ENCODE measurements around the gene NUP205.

NUP205 gene
- total RNA-seq: 76.5 to 137 (median 113) reads per million in 18 experiments

DNA sequence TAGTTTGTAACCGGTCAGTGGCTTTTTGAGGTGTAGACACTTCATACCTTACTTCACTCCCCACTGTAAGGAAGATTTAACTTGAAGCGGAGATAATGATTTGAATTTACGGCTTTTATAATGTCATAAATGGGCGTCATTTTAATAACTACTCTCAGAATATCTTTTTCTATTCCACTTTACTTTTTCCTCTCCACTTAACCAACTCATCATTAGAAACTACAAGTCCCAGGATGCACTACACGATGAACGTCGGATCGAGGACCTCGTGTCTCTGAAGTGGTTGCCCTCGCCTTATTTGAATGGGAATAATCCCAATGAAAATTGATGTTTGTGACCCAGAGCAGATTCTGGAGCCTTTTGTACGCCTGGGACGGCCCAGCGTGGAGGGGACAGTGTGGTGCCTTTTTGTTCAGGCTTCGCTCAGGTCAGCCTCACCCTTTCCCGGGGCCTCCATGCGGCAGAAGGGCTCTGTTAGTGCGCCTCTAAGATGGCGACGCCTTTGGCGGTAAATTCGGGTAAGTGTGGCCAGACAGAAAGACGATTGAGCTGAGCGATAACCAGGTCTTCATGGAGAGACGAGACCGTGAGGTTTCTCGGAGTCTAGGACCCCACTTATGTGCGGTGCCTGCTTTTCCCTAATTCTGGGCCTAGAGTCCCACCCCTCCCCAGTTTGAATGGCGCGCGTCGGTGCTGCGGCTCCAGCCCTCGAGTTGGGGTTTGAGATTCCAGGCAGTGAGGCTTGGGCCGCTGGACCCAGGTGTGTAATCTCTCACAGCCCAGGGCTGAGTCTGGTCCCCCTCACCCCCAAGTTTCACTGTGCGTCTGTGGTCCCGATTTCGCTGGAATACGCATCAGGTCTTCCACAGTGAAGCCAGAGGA is at the start of gene NUP205:
NUP205 (plus strand) TSS at position 463 of the 882 bp plus-strand sequence; CDS start at position 491, 28 bp downstream.
- peak; percentile 77 to 80 for DNase-seq

DNA sequence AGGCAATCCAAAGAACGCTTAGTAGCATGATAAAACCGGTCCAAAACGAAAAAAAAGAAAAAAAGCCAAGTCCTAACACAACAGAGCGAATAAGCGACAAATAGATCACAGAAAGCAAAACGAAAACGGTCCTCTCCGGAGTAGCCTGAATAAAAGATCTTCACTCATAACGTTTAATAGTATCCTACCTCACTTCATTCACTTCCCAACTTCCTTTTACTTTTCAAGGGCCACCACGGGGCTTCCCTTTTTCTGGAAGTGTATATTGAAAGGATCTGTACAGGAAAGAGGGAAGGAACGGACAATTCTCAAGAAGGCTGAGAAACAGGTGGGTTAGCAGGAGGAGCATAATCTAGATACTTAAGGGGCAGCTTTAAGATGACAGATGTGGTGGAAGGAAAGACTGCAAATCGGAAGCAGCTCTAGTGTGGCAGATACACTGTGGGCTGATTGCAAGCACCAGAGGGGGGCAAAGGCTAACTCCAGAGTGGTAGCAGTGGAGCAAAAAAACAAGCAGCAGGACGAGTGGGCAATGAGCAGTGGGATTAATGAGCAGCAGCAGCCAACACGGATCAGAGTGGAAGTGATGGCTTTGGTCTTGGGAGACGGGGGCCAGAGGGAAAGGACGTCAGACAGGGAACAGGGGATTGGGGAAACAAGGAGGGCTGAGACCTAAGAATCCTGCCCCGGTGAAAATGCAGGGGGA is 48.7 kb upstream of the NUP205 start:
- peak in 1 of 2 donors; percentile 14 for DNase-seq

GRCh38 chr7:135509589-135509838 is 48.2 kb upstream of the NUP205 start:
- DNase-seq: peak in 1 of 2 donors; percentile 20

- peak; percentile 97 to 98 for DNase-seq
These were observed 47.7 kb upstream of the NUP205 start, which contains the start of gene CNOT4 for GRCh38 chr7:135509839-135510591. TSS of gene CNOT4 (minus strand) at chr7:135510102. CDS start at chr7:135438331, 71,771 bp downstream.

DNA sequence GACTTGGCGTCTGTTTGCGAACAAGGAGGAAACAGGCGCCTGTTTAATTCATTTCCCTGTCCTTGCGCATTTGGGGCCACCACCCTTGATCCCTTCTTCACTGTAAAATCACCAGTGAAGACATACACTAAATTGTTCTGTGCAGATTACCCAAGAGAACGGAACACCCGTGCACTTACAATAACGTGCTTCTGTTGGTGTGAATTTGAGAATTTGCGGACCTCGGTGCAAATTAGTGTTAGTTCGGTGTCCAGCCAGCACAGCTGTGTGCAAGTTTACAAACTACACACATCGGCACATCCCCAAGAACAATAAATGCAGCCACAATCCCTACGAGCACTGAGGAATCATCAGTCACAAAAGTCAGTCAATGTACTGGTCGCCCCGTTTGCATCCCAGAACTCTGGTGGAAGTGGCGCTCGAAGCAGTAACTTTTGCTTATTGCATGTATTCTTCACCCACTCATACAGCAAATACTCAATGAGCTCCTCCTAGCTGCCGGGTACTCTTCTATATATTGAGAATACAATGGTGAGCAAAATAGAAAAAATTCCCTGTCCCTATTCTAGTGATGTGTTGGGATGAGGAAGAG is 47.0 kb upstream of the NUP205 start:
- peak in 1 of 2 donors; percentile 43 for DNase-seq

DNA sequence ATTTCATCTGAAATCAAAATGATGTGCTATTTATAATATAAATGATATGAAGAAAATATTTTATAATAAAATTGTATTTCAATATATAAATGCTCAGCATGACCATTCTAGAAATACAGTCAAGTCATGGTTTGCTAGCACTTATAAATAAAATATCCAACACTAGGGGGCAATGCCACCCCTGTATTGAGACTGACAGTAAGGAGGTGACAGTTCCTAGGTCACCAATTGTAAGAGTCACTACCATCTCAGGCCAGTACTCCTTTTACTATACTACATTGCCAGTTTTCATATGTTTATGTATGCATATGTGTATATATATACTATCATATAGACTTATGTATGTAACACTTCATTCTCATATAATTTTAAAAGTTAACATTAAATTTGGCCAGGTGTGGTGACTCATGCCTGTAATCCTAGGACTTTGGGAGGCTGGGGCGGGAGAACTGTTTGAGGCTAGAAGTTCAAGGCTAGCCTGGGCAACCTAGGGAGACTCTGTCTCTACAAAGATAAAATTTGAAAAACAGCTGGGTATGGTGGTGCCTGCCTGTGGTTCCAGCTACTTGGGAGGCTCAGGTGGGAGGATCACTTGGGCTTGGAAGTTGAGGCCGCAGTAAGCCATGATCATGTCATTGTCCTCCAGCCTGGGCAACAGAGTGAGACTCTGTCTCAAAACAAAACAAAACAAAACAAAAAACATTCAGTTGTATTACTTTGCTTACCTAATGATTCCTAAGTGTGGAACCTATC is 45.4 kb upstream of the NUP205 start:
- DNase-seq: peak; percentile 80 to 93

DNA sequence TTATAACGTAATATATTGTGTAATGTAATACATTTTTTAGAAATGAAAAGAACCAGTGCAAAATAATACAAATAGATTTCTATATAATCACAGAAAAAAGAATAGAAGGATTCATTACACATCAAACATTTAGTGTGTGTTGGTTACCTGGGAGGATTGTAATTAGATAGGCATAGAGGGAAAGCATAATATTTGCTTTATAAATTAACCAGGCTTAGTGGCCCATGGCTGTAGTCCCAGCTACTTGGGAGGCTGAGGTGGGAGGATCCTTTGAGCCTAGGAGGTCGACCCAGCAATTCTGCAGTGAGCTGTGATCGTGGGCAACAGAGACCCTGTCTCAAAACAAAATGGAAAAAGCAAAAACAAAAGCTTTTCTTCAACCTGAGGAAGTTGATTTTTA is 42.9 kb upstream of the NUP205 start:
- no peak for DNase-seq

- no peak for DNase-seq
These were observed 40.7 kb upstream of the NUP205 start for GRCh38 chr7:135517060-135517459.

DNA sequence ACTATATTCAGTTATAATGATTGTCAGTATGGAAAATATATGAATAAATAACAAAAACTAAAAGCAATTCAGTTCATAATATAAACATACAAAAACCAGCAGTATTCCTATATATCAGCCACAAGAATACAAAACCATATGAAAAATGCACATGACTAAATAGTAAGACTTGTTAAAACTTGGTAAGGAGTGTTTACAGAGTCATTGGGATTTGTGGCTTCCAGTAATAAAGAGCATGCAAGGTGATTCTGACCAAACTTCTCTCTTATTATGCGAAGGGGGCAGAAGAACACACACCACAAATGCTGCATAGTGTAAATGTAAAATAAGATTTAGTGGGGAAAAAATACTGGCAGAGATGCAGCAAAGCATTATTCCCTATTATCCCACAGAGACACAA is 39.0 kb upstream of the NUP205 start:
- DNase-seq: no peak

DNA sequence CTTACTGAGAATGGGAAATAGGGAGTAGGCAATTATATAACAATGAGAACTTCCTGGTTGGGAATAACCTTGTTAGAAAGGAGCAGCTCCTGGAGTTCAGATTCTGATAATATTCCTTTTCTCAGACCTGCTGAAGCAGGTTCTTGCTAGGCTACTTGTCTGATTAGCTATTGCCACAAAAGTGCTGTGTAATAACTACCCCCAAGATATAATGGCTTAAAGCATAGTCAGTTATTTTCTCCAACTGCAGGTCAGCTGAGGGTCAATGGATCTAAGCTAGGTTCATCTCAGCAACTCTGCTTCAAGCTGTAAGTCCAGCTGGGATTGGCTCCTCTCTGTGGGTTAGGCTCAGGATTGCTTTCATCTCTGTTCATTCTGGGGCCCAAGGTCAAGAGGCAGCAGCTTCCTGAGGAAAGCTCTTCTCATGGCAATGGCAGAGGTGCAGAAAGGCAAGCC is 38.5 kb upstream of the NUP205 start:
- no peak for DNase-seq

- DNase-seq: no peak
These were observed 37.8 kb upstream of the NUP205 start for GRCh38 chr7:135519871-135520270.

DNA sequence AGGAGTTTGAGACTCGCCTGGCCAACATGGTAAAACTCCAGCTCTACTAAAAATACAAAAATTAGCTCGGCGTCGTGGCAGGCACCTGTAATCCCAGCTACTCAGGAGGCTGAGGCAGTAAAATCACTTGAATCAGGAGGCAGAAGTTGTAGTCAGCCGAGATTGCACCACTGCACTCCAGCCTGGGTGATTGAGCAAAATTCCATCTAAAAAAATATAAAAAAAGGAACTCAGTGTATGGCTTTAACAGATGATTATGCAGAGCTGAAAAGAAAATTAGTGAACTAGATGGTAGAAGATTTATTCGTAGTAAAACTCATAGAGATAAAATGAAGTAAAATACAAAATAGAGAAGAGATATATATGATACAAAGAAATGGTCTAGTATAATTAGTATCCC is 35.2 kb upstream of the NUP205 start:
- DNase-seq: peak in 1 of 2 donors; percentile 56

- DNase-seq: no peak
These were observed 34.6 kb upstream of the NUP205 start for GRCh38 chr7:135523146-135523545.

GRCh38 chr7:135525426-135525825 is 32.3 kb upstream of the NUP205 start:
- DNase-seq: no peak

GRCh38 chr7:135527025-135527424 is 30.7 kb upstream of the NUP205 start:
- no peak for DNase-seq

- peak; percentile 2 to 32 for DNase-seq
These were observed 21.6 kb upstream of the NUP205 start for GRCh38 chr7:135536150-135536549.

GRCh38 chr7:135537453-135537852 is 20.3 kb upstream of the NUP205 start:
- no peak for DNase-seq

- DNase-seq: peak; percentile 14 to 54
These were observed 19.8 kb upstream of the NUP205 start for GRCh38 chr7:135537905-135538304.

DNA sequence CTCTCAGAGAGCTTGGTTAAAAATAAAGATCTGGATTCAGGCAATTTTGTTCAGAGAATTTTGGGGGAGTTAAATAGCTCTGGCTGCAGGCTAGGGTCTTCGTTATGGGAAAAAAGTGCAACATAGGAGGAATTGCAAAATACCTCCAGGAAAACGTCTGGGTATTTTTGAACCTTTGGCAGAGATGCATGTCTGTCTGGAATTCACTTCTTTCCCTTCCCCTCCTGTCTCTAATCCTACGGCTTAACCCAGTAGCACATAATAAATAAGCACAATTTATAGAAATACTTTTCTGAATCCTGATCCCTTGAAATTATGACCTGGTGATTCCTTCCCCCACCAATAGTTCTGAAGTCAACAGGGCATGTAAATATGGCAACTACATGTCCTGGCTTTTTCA is 19.3 kb upstream of the NUP205 start:
- no peak for DNase-seq

DNA sequence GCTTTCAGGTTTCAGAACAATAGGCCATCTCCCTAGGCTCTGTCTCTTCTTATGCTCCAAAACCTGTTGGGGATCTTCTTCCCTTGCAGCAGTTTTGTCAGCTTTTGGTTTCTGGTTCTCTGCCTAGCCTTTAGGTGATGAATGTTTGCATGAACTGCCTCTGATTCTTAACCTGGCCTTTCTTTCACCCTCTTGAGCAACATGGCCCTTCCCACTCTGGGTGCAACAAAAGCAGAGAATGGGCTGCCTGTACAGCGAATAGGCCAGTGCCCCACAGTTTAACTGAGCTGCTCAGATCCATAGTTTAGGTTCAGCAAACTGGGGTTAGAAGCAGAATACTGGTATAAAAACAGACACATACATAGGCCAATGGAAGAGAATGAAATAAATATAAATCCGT is 18.1 kb upstream of the NUP205 start:
- DNase-seq: no peak

DNA sequence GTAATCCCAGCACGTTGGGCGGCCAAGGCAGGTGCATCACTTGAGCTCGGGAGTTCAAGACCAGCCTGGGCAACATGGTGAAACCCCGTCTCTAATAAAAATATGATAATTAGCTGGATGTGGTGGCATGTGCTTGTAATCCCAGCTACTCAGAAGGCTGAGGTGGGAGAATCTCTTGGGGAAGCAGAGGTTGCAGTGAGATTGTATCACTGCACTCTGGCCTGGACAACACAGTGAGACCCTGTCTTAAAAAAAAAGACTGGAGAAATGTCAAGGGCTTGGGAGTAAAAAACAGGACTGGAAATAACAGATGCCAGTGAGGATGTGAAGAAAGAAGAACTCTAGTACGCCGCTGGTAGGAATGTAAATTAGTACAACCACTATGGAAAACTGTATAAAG is 16.7 kb upstream of the NUP205 start:
- no peak for DNase-seq

- DNase-seq: no peak
These were observed 7.5 kb upstream of the NUP205 start for GRCh38 chr7:135550196-135550595.
